Glutamatergic neuron (in vitro differentiated cells): ENCODE measurements around the gene CRABP1. TPM values are rescaled to one million over a fixed set of nuclear protein-coding genes. Genes with fewer than 3 reads are reported as not detected.

Experiments used
- DNase-seq: peaks from one replicate; pipeline ENCODE4 v3.0.0; 2022
- H3K27ac Mint-ChIP-seq: one replicate; pipeline ENCODE4 v1.8.0; 2020; ENCODE audit warnings: mild to moderate bottlenecking, mixed read lengths, inconsistent platforms; ENCODE audit not compliant: unreplicated experiment
- H3K27me3 Mint-ChIP-seq: one replicate; pipeline ENCODE4 v1.8.0; 2020; ENCODE audit warnings: mild to moderate bottlenecking, moderate library complexity, mixed read lengths, inconsistent platforms; ENCODE audit not compliant: unreplicated experiment
- H3K36me3 Mint-ChIP-seq: one replicate; pipeline ENCODE4 v1.8.0; 2020; ENCODE audit warnings: mild to moderate bottlenecking, mixed read lengths, inconsistent platforms; ENCODE audit not compliant: unreplicated experiment
- H3K4me1 Mint-ChIP-seq: one replicate; pipeline ENCODE4 v1.8.0; 2020; ENCODE audit warnings: mild to moderate bottlenecking, low read depth, mixed read lengths, inconsistent platforms; ENCODE audit not compliant: unreplicated experiment
- H3K4me3 Mint-ChIP-seq: one replicate; pipeline ENCODE4 v1.8.0; 2020; ENCODE audit warnings: mild to moderate bottlenecking, mixed read lengths, inconsistent platforms; ENCODE audit not compliant: unreplicated experiment
- H3K9me3 Mint-ChIP-seq: one replicate; pipeline ENCODE4 v1.8.0; 2020; ENCODE audit warnings: mild to moderate bottlenecking, moderate library complexity, mixed read lengths, inconsistent platforms; ENCODE audit not compliant: unreplicated experiment
- CTCF ChIP-seq: fragments of 200-600 bp; sonication (generic); IDR thresholded peaks from one replicate; pipeline ENCODE4 v1.5.0; 2021; ENCODE audit not compliant: partially characterized antibody, unreplicated experiment
- total RNA-seq: library from RNA; stranded (reverse); fragmentation: NEBNext Ultra II Directional; extraction: Animal tissue kit (Norgen Biotek cat#: 25700); gene quantifications from one replicate; pipeline ENCODE4 v1.2.1, GENCODE V29; 2021; ENCODE audit not compliant: unreplicated experiment

Gene CRABP1
- total RNA-seq, 1 donor from 2014 or later: 314 TPM

DNA sequence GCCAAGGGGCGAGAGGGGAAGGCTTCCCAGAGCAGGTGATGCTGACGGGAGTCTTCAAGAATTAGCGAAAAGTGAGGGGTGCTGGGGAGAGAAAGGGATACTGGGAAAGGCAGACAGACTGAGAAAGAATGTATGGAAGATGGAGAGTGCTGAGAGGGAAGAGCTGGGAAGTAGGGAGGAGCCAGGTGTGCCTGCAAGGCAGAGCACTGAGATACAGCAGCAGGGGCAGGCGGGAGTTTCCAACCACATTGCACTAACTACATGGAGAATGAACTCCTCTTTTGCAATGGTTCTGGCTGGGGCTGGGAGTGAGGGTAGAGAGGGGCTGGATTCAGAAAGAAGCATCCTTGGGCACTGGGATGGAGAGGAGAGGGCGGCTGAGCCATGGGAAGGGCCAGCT lies 16.0 kb upstream of the CRABP1 start:
- peaks cover 22% of the 10 kb centered on the region for H3K4me1 Mint-ChIP-seq
- no peak for TF ChIP-seq CTCF
- H3K9me3 Mint-ChIP-seq: peaks cover under 1% of the 10 kb centered on the region
- no peak overlapping the region for H3K27ac Mint-ChIP-seq
- H3K36me3 Mint-ChIP-seq: no peaks in the 10 kb centered on the region
- peaks cover 5% of the 10 kb centered on the region for H3K27me3 Mint-ChIP-seq
- DNase-seq: no peak
- no peak overlapping the region for H3K4me3 Mint-ChIP-seq

- Mint-ChIP-seq H3K4me1 (peaks cover 18% of the 10 kb centered on the region), H3K27me3 (peaks cover 6% of the 10 kb centered on the region), H3K4me3 (no peak overlapping the region), H3K27ac (no peak overlapping the region), H3K9me3 (no peaks in the 10 kb centered on the region), H3K36me3 (no peaks in the 10 kb centered on the region)
- TF ChIP-seq CTCF: no peak
- DNase-seq: no peak
Observed at GRCh38 chr15:78325092-78325843, 14.9 kb upstream of the CRABP1 start.

GRCh38 chr15:78327466-78327865 lies 12.7 kb upstream of the CRABP1 start:
- H3K27ac Mint-ChIP-seq: no peak overlapping the region
- peaks cover 11% of the 10 kb centered on the region for H3K4me1 Mint-ChIP-seq
- no peak for TF ChIP-seq CTCF

DNA sequence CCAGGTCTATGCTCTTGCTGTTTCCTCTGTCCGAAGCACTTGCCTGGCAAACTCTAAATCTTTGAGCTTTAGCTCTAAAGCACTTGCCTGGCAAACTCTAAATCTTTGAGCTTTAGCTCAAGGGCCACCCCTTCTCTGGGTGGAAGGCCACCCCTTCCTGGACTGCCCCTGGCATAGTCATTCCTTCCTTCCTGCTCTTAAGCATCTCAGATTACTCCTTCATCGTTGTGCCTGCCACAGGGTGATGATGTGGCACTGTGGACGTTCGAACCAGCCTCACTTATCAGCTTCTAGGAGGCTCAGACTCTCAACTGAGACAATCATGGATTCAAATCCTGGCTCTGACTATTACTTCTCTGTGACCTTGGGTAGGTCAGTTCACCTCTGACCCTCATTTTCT lies 10.5 kb upstream of the CRABP1 start:
- Mint-ChIP-seq H3K9me3 (peaks cover 6% of the 10 kb centered on the region), H3K27me3 (peaks cover 3% of the 10 kb centered on the region), H3K4me1 (no peaks in the 10 kb centered on the region), H3K27ac (no peak overlapping the region), H3K4me3 (no peak overlapping the region), H3K36me3 (no peaks in the 10 kb centered on the region)
- no peak for TF ChIP-seq CTCF
- DNase-seq: no peak

More at GRCh38 chr15:78327466-78327865, 12.7 kb upstream of the CRABP1 start:
- H3K9me3 Mint-ChIP-seq: no peaks in the 10 kb centered on the region
- H3K4me3 Mint-ChIP-seq: no peak overlapping the region
- no peak for DNase-seq
- peaks cover 6% of the 10 kb centered on the region for H3K27me3 Mint-ChIP-seq
- no peaks in the 10 kb centered on the region for H3K36me3 Mint-ChIP-seq

DNA sequence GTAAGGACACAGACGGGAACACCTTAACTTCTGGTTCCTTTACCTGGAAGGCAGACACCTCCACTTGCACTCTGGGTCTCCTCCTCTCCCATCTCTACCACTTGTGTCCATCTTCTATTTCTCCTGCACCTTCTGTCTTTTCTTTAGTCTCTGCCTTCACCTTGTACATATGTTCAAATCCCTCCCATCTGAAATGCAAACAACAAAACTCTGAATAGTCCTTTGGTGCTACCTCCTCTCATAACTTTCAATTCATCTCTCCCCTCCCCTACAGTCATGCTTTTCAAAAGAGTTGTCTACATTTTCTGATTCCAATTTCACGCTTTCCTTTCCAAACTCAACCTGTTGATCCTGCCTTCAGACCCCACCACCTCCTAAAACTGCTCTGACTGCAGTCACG lies 5.3 kb upstream of the CRABP1 start:
- H3K4me1 Mint-ChIP-seq: peaks cover 7% of the 10 kb centered on the region
- TF ChIP-seq CTCF: no peak
- peaks cover 11% of the 10 kb centered on the region for H3K9me3 Mint-ChIP-seq
- H3K4me3 Mint-ChIP-seq: no peak overlapping the region
- peaks cover 7% of the 10 kb centered on the region for H3K27me3 Mint-ChIP-seq
- H3K27ac Mint-ChIP-seq: no peak overlapping the region
- H3K36me3 Mint-ChIP-seq: peaks cover 7% of the 10 kb centered on the region
- DNase-seq: no peak
